ENCODE results near the gene ELL.
"Not testable (repeated sequence)": the region's sequence is repeated elsewhere in the genome, so short reads cannot be mapped to it uniquely, and the experiment has no call there.

The ELL gene

DNA sequence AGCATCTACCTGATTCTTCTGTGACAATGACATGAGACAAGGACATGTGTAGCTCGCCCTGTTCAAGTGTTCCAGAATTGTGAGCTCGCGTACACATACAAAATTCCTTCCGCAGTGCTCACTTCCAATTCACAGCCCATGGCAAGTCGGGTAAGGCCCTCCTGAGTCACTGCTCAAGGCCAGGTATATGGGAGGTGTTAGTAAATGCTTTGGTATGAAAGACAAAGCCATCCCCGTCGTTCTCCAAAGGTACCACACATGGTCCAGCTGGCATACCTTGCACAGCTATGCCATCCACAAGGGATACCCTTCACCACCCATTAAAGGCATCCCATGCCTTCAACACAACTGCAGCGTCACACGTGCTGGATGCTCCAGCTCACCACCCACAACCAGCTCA is 4.4 kb upstream of the ELL start:
- no peak overlapping the region for H3K9ac ChIP-seq (ENCODE audit: low read length)
- H3K36me3 ChIP-seq (ENCODE audit: control insufficient read depth, insufficient read depth, low read length, severe bottlenecking): peaks cover 2% of the 10 kb centered on the region
- H3K4me1 ChIP-seq (ENCODE audit: control insufficient read depth, insufficient read depth, low read length): no peaks in the 10 kb centered on the region
- no peaks in the 10 kb centered on the region for H3K9me3 ChIP-seq (ENCODE audit: control insufficient read depth, low read length)
- DNase-seq (ENCODE audit: low read depth): no peak
- no peaks in the 10 kb centered on the region for H3K27me3 ChIP-seq (replicated peaks; ENCODE audit: control insufficient read depth, insufficient read depth, low read length)
- no peak overlapping the region for H3K4me3 ChIP-seq (ENCODE audit: low read length)

DNA sequence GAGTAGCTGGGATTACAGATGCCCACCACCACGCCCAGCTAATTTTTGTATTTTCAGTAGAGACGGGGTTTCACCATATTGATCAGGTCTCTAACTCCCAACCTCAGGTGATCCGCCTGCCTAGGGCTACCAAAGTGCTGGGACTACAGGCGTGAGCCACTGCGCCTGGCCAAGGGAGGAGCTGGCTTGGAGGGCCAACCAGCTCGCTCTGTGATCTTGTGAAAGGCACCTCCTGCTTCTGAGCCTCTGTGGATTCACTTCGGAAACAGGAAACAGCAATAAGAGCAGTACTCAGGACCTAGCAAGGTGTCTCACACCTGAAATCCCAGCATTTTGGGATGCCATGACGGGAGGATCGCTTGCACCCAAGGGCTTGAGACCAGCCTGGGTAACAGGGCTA is 2.0 kb upstream of the ELL start:
- no peaks in the 10 kb centered on the region for H3K27me3 ChIP-seq (replicated peaks; ENCODE audit: control insufficient read depth, insufficient read depth, low read length)
- DNase-seq (ENCODE audit: low read depth): no peak

GRCh38 chr19:18522862-18523440 is 1.1 kb upstream of the ELL start:
- Histone ChIP-seq H3K9ac (ENCODE audit: low read length) (peak overlapping the region; percentile 77), H3K4me1 (ENCODE audit: control insufficient read depth, insufficient read depth, low read length) (peaks cover 17% of the 10 kb centered on the region), H3K4me3 (ENCODE audit: low read length) (peak overlapping the region; percentile 68)
- not testable (repeated sequence) for H3K9me3 ChIP-seq (ENCODE audit: control insufficient read depth, low read length); H3K27me3 ChIP-seq (replicated peaks; ENCODE audit: control insufficient read depth, insufficient read depth, low read length); H3K36me3 ChIP-seq (ENCODE audit: control insufficient read depth, insufficient read depth, low read length, severe bottlenecking); DNase-seq (ENCODE audit: low read depth)

More for the DNA sequence above, 2.0 kb upstream of the ELL start:
- H3K4me3 ChIP-seq (ENCODE audit: low read length): no peak overlapping the region
- H3K36me3 ChIP-seq (ENCODE audit: control insufficient read depth, insufficient read depth, low read length, severe bottlenecking): no peaks in the 10 kb centered on the region
- H3K9ac ChIP-seq (ENCODE audit: low read length): no peak overlapping the region
- peaks cover 15% of the 10 kb centered on the region for H3K4me1 ChIP-seq (ENCODE audit: control insufficient read depth, insufficient read depth, low read length)
- no peaks in the 10 kb centered on the region for H3K9me3 ChIP-seq (ENCODE audit: control insufficient read depth, low read length)

DNA sequence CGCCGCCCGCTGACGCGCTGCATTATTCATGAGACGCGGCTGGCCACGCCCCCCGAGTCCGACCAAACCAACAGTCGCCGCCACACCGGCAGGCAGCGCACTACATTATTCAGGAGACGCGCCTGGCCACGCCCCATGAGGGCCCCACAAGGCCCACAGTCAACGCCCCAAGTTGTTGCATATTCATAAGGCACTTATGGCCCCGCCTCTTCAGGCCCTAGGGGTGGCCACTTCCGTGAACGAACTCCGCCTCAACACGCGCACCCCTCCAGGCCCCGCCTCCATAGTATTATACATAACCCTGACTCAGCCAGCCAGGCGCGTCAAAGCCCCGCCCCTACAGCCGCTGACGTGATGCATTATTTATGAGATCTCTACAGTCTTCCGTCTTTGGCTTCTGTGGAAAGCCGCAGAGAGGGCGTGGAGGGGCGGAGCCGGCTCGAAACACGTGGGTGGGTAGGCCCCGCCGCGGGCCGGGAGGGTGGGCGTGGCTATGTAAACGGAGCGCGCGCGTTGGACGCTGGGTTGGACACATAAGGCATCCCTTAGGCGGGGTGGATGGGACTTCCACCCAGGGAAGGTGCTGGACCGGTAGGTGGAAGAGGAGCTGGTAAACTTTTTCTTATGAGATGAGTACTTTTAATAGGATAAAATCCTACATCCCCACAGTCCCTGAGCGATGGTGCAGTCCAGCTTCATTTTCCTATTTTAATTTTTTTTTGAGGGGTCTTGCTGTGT is 423 bp upstream of the ELL start:
- Histone ChIP-seq H3K4me1 (ENCODE audit: control insufficient read depth, insufficient read depth, low read length) (peaks cover 17% of the 10 kb centered on the region), H3K4me3 (ENCODE audit: low read length) (peak overlapping the region; percentile 99), H3K9ac (ENCODE audit: low read length) (peak overlapping the region; percentile 99), H3K9me3 (ENCODE audit: control insufficient read depth, low read length) (no peaks in the 10 kb centered on the region), H3K36me3 (ENCODE audit: control insufficient read depth, insufficient read depth, low read length, severe bottlenecking) (no peaks in the 10 kb centered on the region), H3K27me3 (replicated peaks; ENCODE audit: control insufficient read depth, insufficient read depth, low read length) (no peaks in the 10 kb centered on the region)
- peak; percentile 100 for DNase-seq (ENCODE audit: low read depth)

- H3K4me3 ChIP-seq (ENCODE audit: low read length): peak overlapping the region; percentile 99
- no peaks in the 10 kb centered on the region for H3K27me3 ChIP-seq (replicated peaks; ENCODE audit: control insufficient read depth, insufficient read depth, low read length)
- H3K4me1 ChIP-seq (ENCODE audit: control insufficient read depth, insufficient read depth, low read length): peaks cover 19% of the 10 kb centered on the region
- H3K36me3 ChIP-seq (ENCODE audit: control insufficient read depth, insufficient read depth, low read length, severe bottlenecking): no peaks in the 10 kb centered on the region
- peak; percentile 60 for DNase-seq (ENCODE audit: low read depth)
- peak overlapping the region; percentile 99 for H3K9ac ChIP-seq (ENCODE audit: low read length)
- H3K9me3 ChIP-seq (ENCODE audit: control insufficient read depth, low read length): no peaks in the 10 kb centered on the region
These were observed 800 bp downstream of the ELL start for GRCh38 chr19:18520848-18521691.

- Histone ChIP-seq H3K36me3 (ENCODE audit: control insufficient read depth, insufficient read depth, low read length, severe bottlenecking) (no peaks in the 10 kb centered on the region), H3K4me1 (ENCODE audit: control insufficient read depth, insufficient read depth, low read length) (peaks cover 27% of the 10 kb centered on the region), H3K4me3 (ENCODE audit: low read length) (peak overlapping the region; percentile 99), H3K27me3 (replicated peaks; ENCODE audit: control insufficient read depth, insufficient read depth, low read length) (no peaks in the 10 kb centered on the region), H3K9me3 (ENCODE audit: control insufficient read depth, low read length) (no peaks in the 10 kb centered on the region), H3K9ac (ENCODE audit: low read length) (peak overlapping the region; percentile 99)
- DNase-seq (ENCODE audit: low read depth): peak; percentile 83
These were observed 1.7 kb downstream of the ELL start for GRCh38 chr19:18519962-18520847.

- Histone ChIP-seq H3K36me3 (ENCODE audit: control insufficient read depth, insufficient read depth, low read length, severe bottlenecking) (no peaks in the 10 kb centered on the region), H3K4me3 (ENCODE audit: low read length) (no peak overlapping the region), H3K4me1 (ENCODE audit: control insufficient read depth, insufficient read depth, low read length) (peaks cover 41% of the 10 kb centered on the region), H3K9ac (ENCODE audit: low read length) (peak overlapping the region; percentile 34), H3K9me3 (ENCODE audit: control insufficient read depth, low read length) (no peaks in the 10 kb centered on the region), H3K27me3 (replicated peaks; ENCODE audit: control insufficient read depth, insufficient read depth, low read length) (no peaks in the 10 kb centered on the region)
- no peak for DNase-seq (ENCODE audit: low read depth)
These were observed 3.2 kb downstream of the ELL start for GRCh38 chr19:18518639-18519038.

GRCh38 chr19:18517606-18518005 is 4.3 kb downstream of the ELL start:
- peaks cover 46% of the 10 kb centered on the region for H3K4me1 ChIP-seq (ENCODE audit: control insufficient read depth, insufficient read depth, low read length)
- DNase-seq (ENCODE audit: low read depth): no peak
- H3K36me3 ChIP-seq (ENCODE audit: control insufficient read depth, insufficient read depth, low read length, severe bottlenecking): no peaks in the 10 kb centered on the region
- H3K9ac ChIP-seq (ENCODE audit: low read length): no peak overlapping the region
- H3K27me3 ChIP-seq (replicated peaks; ENCODE audit: control insufficient read depth, insufficient read depth, low read length): no peaks in the 10 kb centered on the region
- H3K9me3 ChIP-seq (ENCODE audit: control insufficient read depth, low read length): no peaks in the 10 kb centered on the region
- no peak overlapping the region for H3K4me3 ChIP-seq (ENCODE audit: low read length)

DNA sequence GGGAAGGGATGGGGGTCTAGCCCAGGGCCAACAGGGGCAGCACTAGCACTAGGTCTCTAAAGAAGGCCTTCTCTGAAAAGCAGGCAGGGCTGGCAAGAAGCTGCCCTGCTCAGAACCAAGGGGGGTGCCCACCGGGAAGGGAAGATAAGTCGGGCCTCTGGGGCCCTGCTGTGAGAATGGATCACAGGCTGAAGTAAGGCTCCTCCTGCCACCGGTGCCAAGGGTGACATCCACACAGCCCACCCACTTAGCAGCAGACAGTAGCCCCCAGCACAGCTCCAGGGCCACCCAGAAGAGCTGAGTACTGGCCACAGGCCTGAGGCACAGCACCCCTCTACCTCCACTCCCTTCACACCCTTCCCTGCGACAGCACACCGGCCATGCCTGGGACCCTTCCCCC is 5.9 kb downstream of the ELL start:
- Histone ChIP-seq H3K4me1 (ENCODE audit: control insufficient read depth, insufficient read depth, low read length) (peaks cover 46% of the 10 kb centered on the region), H3K36me3 (ENCODE audit: control insufficient read depth, insufficient read depth, low read length, severe bottlenecking) (no peaks in the 10 kb centered on the region), H3K4me3 (ENCODE audit: low read length) (no peak overlapping the region), H3K9ac (ENCODE audit: low read length) (no peak overlapping the region), H3K27me3 (replicated peaks; ENCODE audit: control insufficient read depth, insufficient read depth, low read length) (no peaks in the 10 kb centered on the region), H3K9me3 (ENCODE audit: control insufficient read depth, low read length) (no peaks in the 10 kb centered on the region)
- DNase-seq (ENCODE audit: low read depth): no peak

- Histone ChIP-seq H3K4me1 (ENCODE audit: control insufficient read depth, insufficient read depth, low read length) (peaks cover 42% of the 10 kb centered on the region), H3K4me3 (ENCODE audit: low read length) (no peak overlapping the region), H3K9ac (ENCODE audit: low read length) (peak overlapping the region; percentile 69), H3K27me3 (replicated peaks; ENCODE audit: control insufficient read depth, insufficient read depth, low read length) (no peaks in the 10 kb centered on the region), H3K36me3 (ENCODE audit: control insufficient read depth, insufficient read depth, low read length, severe bottlenecking) (no peaks in the 10 kb centered on the region), H3K9me3 (ENCODE audit: control insufficient read depth, low read length) (no peaks in the 10 kb centered on the region)
- DNase-seq (ENCODE audit: low read depth): no peak
These were observed 6.8 kb downstream of the ELL start for GRCh38 chr19:18514800-18515682.
